HK-2 (cell line): ENCODE data around the gene GTF3C1.
A peak's percentile ranks its signal among the peaks of the same experiment; 100 is the strongest.
"Not testable (repeated sequence)": the region's sequence is repeated elsewhere in the genome, so short reads cannot be mapped to it uniquely, and the experiment has no call there.

Experiments
- DNase-seq: peaks from one replicate; pipeline ENCODE4 v3.0.0-alpha.2; 2018; ENCODE audit not compliant: unreplicated experiment

Gene GTF3C1

DNA sequence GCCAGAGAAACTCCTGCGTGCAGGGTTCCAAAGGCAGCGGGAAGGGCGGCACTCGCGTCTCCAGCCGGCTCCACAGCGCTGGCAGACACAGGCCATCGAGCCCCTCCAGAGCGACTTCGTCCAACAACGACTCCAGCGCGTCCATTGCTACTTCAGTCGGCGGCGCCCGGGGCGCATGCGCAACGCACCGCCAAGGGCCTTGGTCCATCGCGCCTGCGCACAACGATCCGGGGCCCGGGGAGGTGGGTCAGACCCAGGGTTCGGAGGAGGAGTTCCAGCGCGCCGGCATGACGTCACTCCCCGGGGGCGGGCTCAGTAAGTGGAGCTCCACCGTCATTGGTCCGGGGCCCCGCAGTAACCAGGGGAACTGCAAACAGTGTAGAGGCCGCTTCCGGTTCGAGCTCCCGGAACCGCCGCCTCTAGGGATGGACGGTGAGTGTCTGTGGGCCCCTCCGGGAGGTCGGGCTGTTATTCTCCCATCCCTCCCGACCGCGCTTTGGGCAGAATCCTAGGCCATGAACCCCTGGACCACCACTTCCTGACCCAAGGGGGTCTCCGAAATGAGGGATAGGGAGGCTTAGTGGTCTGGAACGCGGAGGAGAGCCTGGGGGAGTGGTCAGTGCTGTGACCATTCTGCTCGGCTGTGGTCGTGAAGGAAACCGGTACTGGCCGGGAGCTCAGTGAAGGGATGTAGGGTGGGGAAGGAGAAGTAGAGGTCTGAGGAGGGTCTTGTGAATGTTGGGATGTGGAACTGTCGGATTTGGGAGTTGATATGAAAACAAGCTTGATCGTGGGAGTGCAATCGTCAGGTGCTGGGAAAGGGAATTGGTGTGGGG lies at the start of gene GTF3C1, which contains the start of gene KATNIP:
TSS of gene GTF3C1 (minus strand) at position 168 of the 836 bp plus-strand sequence. CDS start at position 145, 23 bp downstream.
TSS of gene KATNIP (plus strand) at position 399 of the 836 bp plus-strand sequence. CDS start at position 426, 27 bp downstream.
- peak; percentile 100 for DNase-seq

- no peak for DNase-seq
Measured at GRCh38 chr16:27598931-27599565, 49.3 kb upstream of the GTF3C1 start.

- DNase-seq, result no peak
Measured at GRCh38 chr16:27598220-27598619, 48.5 kb upstream of the GTF3C1 start.

DNA sequence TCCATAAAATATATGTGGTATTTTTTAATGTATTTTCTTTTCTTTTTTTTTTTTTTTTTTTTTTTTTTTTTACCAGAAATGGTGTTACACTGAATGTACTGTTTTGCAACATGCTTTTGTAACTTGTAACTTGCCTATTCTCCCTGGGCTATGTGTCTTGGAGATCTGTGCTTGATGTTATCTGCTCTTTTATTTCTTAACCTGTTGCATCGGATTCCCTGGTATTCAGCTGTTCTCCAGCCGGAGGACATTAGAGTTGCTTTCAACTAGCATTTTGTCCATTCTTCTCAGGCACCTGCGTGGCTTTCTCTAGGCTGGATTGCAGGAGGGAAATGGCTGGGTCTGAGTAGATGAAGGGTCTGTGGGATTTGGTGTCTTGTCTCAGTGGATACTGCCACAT lies 47.6 kb upstream of the GTF3C1 start:
- DNase-seq, result no peak

- no peak for DNase-seq
Measured at GRCh38 chr16:27596411-27596810, 46.7 kb upstream of the GTF3C1 start.

- DNase-seq, result no peak
Measured at GRCh38 chr16:27595993-27596392, 46.3 kb upstream of the GTF3C1 start.

GRCh38 chr16:27595475-27595874 lies 45.8 kb upstream of the GTF3C1 start:
- DNase-seq, result no peak

DNA sequence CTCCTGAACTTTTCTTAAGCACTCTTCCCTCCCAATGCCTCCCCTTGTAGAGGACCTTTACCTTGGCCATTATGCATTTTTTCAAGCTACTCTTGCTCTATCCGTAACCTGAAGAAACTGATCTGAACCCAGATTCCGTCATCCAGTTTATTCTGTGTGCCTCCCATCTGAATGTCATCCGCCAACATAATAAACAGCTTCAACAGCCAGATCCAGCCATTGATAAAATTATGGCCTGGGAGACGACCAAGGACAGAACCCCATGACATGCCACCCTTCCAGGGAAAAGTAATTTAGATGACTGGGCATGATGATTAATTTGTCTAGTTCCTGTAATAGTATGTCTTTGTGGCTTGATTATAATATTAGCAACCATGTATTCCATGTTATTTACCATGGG lies 42.1 kb upstream of the GTF3C1 start:
- DNase-seq, result no peak

GRCh38 chr16:27588057-27588456 lies 38.3 kb upstream of the GTF3C1 start:
- no peak for DNase-seq

DNA sequence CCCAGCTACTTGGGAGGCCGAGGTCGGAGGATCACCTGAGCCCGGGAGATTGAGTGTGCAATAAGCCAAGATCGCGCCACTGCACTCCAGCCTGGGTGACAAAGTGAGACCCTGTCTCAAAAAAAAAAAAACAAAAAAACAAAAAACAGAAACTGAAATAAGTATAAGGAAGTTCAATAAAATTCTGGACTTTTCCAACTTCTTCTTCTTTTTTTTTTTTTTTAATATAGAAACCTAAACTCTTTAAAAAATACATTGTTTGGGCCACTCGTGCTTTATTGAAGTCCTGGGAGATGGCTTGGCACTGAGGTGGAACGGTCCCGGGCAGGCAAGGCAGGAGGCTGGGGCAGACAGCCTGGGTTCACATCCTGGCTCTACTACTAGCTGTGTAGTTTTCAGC lies 37.0 kb upstream of the GTF3C1 start:
- DNase-seq, result no peak

- no peak for DNase-seq
Measured at GRCh38 chr16:27585200-27585599, 35.5 kb upstream of the GTF3C1 start.

GRCh38 chr16:27583634-27584033 lies 33.9 kb upstream of the GTF3C1 start:
- DNase-seq, result no peak

GRCh38 chr16:27582883-27583282 lies 33.2 kb upstream of the GTF3C1 start:
- DNase-seq, result no peak

GRCh38 chr16:27579087-27579980 lies 29.6 kb upstream of the GTF3C1 start:
- DNase-seq, result peak; percentile 22

DNA sequence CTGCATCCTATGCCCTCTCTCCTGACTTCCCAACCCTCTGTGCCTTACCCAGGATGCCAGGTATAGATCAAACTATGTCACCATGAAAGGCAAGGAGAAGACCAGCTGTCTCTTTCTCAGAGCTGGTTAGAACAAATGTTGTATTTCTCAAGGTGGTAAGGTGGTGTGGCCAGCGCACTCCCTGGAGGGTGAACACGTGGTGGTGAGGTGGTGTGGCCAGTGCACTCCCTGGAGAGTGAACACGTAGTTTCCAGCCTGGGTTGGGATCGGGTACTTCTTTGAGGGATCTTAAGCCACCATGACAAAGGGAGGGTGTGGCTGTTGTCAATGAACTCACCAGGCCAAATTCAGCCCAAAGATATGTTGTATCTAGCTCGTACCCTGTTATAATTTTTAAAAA lies 27.0 kb upstream of the GTF3C1 start:
- DNase-seq, result no peak

DNA sequence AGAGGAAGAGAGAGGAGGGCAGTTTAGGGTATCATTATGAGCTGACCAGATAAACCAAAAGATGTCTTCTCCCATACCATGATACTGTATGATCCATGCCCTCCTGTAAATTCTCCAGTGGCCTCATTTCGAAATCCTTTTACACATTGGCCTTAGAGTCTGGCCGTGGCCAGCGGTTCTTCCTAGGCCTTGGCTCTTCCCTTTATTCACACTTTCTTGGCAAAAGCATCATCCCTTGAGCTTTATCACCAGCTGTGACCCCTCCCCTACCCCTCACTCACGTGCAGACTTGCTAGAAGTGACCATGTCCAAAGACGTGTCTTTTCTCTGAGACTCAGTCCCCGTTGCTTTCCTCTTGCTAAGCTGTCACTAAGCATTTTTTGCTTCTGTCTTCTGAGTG lies 23.0 kb upstream of the GTF3C1 start:
- no peak for DNase-seq

GRCh38 chr16:27571433-27572326 lies 22.0 kb upstream of the GTF3C1 start:
- DNase-seq, result no peak

GRCh38 chr16:27570986-27571385 lies 21.3 kb upstream of the GTF3C1 start:
- not testable (repeated sequence) for DNase-seq

- no peak for DNase-seq
Measured at GRCh38 chr16:27568077-27568476, 18.4 kb upstream of the GTF3C1 start.

DNA sequence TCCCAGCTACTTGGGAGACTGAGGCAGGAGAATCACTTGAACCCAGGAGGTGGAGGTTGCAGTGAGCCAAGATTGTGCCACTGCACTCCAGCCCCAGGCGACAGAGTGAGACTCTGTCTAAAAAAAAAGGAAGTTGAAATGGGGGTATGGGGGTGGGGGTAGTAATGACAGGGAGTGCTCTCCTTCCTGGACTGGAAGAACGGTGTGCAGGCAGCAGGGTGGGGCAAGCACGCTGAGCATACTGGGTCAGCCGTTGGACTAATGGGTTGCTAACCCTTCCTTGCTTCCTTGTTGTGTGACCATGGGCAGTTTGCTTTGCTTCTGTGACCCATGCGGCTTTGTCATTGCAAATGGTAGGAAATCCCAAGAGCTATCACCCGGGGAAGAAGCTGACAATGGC lies 16.7 kb upstream of the GTF3C1 start:
- DNase-seq, result no peak

DNA sequence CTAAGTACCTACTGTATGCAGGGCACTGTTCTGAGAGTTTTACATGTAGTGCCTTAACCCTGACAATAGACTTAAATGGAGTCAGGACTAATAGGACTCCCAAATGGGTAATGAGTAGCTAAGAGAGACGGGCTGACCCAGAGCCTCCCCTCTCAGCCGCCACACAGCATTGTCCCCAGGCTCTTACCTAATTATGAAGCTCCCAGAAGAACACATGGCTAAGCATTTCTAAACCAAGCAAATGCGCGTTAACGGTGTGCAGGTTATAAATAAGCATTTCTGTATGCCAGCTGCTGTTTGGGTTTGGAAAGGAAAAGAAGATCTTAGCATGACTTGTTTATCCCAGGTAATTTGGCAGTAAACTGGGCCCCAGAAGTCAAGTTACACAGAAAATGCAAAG lies 14.5 kb upstream of the GTF3C1 start:
- no peak for DNase-seq
